GM19035 (cell line): ENCODE results near the gene TFAP2B.

Experiments used
- ATAC-seq: cut with Tn5 transposase; IDR thresholded peaks from one replicate; pipeline ENCODE4 v1.9.1; 2021; ENCODE audit not compliant: unreplicated experiment

The TFAP2B gene

DNA sequence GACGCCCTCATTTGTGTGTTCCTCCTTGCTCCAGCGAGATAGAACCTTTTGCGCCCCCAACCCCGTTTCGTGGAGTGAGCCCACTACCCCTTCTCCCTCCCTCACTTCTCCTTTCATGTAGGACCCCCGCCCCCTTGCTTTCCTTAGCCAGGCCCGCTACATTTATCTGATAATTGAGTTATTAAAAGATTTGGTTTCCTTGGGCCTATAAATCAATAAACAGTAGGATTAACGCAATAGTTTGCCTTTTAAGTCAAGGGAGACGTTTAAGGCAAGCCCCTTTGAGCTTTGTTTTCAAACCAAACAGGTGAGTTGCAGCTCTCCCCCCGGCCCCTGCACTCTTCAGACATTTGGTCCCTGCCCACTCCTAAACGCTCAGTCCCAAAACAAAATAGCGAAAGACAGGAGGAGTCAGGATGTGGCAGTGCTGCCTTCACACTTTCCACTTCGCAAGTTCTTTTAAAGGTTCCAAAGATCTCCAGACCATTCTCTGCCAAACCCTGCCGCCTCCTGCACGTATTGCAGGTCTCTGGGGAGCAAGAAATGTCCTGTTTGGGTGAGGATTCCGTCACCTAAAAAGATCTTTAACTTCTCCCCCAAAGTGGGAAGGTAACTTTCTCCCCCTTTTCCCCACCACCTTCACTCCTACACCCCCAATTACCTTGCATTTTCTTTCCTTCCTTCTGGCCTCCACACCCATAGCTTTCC is 27.6 kb downstream of the TFAP2B start:
- ATAC-seq: no peak

DNA sequence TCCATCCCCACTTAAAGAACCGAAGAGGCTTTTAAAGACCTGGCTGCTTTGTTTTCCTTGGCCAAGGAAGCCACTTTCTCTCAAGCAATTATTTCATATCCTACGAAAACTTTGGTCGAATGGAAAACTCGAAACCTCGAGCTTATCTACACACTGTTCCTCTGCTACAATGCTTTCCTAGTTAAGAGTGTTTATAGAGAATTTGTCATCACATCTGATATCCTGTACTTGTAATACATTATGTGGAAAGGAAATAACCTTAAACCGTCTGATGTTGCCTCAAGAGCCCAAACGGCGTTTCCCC is 28.1 kb downstream of the TFAP2B start:
- ATAC-seq: no peak

DNA sequence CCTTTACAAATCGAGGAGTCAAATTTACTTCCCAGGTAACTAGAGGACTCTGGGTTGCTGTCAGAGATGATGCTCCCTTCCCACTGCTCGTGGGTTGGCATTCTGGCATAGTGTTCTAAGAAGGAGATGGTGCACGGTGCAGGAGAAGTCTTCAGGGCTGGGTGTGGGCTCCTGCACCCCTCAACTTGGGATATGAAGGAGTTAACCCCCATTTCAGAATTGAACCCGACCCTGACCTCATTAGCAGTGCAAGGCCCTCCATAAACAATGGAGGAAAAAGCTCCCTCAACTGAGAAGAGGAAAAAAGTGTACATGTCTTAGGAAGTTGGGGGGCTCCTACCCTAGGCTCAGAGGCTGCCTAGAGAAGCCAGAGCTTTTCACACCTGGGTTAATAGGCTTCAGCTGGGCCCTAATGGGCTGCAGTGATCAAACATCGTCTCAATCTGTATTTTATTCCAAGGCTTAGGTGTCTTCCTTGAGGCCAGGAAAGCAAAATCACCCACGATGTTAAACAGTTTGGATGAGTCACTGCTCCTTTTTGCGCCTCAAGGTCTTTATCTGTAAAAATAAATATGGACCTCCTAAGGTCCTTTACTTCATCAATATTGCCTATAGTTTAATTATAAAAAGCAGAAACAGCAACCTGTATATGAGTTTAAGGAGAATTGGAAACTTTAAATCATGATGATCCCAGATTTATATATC is 29.4 kb downstream of the TFAP2B start:
- ATAC-seq: no peak

DNA sequence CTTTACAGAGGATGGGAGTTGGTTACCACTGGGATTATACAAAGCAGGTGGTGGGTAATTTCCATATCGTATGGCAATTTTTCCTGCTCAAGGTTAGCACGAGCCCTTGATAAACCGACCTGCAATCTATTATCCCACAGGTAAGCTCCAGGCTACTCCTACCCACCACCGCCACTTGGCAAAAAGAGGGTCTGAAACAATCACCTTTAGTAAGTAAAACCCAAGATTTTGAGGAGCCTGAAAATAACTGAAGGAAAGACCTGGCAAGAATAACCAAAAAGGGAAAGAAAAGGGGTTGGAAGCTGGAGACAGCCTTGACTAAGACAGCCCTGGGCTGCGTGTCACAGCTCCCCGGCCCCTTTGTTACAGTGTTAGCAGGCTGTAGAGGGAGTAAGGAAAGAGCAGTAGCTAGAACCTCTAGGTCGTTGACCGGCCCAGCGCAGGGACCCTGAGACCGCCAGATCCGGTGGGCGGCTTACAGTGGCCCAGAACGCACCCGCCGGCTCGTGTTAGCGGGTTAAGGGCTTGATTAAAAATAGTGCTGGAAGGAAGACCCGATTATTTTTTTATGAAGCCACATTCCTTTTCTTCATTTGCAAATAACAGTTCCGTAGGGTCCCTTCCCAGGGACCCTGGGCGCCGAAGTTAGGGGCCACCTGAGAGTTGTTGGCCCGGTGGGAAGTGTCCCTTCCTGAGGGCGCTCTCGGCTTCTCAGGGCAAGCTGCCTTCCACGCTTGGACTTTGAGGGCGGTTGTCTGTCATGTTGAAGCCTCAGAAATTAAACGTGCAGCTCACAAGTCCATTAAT is 30.5 kb downstream of the TFAP2B start:
- no peak for ATAC-seq

DNA sequence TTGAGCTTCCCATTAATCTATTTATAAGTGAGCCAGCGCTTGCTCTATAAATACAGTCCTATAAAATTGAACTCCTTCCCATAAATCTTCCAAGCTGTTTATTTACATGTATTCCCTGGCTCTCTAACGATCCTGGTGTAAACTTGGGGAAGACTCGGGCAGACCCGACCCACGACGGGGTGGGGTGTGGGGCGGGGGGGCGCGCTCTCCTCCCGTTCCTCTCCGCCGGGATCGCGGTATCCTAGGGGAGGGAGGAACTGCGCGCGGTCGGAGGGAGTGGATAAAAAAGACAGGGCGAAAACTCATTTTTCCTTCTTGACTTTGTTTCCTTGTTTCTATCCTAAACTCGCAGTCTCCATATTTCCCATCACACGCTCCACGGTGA is 31.1 kb downstream of the TFAP2B start:
- no peak for ATAC-seq

DNA sequence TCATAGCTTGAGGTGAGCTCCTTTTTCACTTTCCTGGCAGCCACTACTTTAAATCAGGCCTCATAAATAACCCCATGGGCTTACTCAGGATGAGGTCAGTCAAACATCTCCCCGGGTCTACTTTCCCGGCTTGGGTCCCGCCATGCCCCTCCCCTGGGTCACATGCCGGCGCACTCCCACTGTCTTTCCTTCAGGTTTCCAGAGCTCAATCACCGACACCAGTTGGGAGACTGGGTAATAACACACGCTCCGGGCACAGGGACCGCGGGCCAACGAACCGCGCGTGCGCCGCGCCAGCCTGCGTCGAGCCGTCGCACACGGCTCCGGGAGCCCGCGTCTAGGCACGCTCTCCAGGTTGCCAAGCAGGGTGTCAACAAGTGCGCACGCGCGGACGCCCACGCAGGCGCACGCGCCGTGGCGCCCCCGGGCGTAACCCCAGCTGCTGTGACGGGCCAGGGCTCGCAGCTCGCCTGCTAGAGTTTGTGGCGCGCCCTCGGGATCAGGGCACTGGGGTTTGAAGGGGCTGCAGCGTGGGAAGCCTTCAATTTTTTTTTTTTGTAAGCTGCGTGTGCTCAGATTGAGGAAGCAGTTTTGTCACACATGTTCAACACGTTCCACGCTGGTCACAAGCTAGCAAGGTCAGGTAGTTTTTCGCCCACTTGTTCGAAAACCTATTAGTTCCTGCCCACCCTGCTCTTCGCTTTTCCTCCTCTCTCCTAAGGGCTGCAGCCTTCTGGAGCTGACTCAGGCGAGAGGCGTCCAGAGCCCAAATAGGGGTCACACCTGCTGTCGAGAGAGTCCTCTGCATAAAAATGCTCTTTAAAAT is 31.8 kb downstream of the TFAP2B start:
- ATAC-seq: no peak

DNA sequence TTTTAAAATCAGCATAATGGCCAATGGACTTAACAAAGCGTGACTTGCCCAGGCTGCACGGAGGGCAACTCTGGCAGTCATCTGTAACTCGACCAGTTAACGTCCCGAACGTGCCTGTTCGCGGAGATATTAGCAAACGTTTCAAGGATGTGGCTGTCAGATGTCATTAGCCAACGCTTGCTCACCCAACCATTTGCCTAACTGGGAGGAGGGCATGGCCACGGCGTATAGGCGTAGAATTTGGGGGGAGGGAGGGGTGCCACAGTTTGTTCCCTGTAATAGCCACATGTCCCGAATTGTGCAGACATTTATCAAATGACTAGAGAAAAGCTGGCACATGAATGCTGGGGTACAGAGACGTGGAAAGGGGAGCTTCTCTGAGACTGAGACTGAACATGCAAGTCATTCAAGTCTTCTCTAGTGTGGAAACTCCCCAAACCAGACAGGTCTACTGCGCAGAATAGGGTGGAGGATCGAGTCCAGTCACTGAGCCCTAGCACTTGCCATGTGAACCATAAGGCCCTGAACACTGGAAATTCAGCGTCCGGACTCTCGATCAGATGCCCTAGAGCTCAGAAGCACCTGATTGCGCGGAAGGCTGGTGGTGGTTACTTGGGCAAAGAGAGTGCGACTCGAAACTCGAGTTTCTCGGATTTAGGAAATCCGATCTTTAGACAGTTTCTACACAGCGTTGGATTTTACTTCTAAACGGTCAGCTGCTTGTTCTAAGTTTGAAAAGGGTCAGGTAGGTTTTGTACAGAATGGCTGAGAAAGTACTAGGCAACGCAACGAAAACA is 32.6 kb downstream of the TFAP2B start:
- ATAC-seq: no peak

DNA sequence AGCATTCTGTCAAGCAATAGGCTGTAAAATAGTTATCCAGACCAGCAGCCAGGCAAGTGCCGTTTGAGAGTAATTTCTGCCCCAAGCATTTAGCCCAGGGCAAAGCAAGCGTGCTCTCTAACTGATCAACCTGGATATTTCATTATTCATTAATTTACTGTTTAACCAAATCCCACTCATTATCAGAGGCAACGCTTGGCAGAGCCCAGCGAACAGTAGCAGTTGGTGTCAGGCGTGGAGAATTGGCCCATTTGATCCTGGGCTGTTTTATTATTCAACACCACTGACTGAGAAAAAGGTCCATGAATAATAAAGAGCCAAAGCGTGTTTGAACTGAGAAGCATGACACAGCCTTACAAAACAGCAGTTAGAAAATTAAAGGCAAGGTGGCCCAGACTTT is 35.3 kb downstream of the TFAP2B start:
- no peak for ATAC-seq

DNA sequence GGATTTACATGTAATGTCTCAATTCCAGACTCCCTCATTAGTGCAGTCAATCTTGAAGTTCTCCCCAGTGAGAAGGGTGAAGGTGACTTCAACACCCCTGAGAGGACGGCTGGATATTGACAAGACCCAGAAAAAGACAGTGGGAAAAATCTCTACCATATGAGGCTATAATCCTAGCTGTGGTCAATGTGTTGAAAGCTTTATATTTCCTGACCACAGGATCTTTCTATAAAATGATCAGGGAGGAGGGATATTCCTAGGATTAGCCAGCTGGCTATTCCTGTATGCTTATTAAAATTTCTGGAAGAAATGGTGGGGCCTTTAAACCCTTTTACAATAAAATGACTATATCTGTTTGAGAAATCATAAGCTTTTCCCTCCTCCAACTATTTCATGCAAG is 43.0 kb downstream of the TFAP2B start:
- no peak for ATAC-seq

DNA sequence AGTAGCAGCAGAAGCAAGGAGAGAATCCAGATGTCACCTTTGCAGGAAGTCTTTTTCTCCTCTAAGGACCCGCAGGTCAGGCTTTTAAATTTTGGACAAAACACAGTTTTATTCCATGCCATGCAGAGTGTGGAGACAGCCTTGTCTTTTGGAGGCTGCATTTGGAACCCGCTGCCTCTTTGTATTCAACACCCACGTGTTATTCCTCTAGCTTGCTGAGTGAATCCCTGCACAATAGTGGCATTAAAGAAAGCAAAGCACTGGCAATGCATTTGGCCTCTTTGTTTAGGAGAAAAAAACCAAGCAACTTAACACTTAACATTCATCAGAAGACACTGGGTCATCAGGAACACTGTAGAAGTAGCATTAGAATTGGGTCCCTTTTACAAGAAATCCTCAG is 43.5 kb downstream of the TFAP2B start:
- no peak for ATAC-seq

DNA sequence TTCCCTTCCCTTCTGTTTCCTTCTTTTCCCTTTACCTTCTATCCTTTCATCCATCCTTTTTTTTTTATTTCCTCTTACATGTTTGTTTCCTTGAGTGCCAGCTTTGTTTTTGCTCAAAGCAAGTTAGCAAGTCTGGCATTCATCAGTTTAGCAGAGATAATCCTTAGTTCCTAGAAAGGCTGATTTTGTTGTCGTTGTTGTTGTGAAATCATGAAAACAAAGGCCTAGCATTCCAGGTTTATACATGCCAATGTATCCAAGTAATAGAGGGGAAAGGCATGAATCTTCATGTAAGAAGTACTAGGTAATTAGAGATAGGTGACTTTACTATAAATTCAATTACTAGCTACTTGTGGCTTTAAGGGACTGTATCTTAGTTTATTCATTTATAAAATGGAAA is 45.9 kb downstream of the TFAP2B start:
- ATAC-seq: no peak

DNA sequence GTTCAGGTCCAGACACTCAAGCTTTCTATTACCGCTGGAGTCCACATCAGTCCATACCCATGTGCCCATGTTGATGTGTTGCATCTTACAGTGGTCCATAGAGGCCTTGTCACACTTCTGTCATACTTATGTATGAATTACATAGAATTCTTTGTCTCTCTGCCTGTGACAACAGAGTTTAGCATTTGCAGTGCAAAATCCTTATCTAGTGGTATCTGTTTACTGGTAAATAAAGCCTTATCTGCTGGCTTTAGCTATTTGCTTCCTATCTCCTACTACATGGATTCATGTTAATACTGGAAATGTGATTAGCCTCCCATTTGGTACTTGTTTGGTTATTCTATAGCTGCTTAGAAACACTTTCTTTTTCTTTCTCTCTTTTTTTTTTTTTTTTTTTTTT is 49.8 kb downstream of the TFAP2B start:
- no peak for ATAC-seq

DNA sequence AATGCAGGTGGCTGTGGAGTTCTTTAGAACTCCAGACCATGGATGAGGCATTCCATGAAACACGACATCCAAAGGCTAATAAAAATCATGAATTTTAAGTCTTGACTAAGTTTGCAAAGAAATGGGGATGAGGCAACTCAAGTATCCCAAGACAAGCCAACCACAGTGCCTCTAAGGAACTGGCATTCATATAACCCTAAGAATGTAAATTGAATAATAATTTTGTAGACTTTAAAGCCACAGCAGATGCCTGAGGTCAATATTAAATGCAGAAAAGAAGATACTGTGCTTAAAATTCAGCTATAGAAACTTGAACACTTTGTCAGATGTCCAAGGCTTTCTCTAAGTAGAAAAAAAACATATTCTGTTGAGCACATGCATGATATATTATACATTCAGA is 54.5 kb downstream of the TFAP2B start:
- ATAC-seq: no peak

DNA sequence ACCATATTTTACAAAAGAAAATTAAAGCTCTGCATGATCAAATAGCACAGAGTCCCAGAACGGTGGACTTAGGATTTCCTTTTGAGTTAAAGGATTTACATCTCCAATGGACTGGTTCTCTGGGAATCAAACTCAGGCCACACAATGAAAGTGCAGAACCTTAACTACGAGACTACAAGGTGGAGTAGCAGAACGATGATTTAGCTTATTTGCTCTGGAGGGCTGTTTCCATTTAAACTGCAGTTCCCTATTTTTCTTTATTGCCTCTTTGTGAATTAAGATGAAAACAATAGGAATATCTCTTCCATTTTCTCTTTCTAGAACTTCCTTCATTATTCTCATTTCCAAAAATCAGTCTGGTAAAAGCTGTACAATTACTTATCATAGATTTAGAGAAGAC is 65.7 kb downstream of the TFAP2B start:
- ATAC-seq: no peak

DNA sequence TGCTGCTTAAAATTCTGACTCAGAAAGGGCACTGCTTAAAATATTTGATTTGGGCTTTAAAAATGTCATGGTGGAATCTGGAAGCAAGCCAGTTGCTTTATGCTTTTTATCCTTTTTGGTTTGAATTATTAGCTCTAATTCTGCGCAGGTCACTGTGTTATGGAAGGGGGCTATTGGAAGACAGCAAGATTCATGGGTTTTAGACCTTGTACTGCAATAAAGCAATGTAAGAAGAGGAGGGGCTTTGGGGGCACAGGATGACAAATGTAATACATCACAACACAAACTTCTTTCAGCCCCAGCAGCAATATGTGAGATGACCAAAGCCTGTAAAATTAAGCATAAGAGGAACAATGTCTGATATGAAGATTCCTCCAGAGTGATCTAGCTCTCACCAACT is 68.4 kb downstream of the TFAP2B start:
- no peak for ATAC-seq

DNA sequence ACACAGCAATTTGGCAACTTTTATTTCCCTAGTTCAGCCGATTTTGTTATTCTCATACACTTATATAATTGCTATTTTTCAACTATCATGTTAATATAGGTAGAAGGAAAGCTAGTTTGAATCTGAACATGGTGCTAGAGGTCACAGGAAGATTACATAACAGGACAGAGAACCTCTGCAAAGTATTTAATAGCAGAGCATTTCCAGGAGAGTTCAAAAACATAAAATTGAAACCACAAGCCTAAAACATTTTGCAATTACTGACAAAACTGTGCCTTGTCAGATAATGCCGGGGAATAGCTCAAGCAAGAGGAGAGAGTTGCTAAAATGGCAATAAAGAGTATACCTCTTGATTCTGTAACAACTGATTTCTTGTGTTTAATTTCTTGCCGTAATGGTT is 70.8 kb downstream of the TFAP2B start:
- no peak for ATAC-seq

DNA sequence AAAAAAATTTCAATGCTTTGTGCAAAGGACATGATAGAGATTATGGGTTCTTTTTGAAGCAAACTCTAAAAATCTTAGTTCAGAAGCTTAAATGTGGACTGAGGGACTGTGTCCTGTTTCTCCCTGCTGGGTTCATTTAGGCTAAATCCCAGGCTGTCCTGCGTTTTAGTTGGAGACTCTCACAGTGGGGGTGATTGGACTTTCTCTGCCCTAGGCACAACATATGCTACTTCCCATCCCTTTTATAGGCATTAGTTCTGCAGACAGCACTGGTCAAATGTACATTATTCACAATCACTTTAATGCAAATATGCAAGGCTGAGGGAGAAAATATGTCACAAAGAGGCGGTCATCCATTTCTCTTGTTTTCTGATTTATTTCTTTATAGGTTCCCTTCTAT is 71.3 kb downstream of the TFAP2B start:
- no peak for ATAC-seq

DNA sequence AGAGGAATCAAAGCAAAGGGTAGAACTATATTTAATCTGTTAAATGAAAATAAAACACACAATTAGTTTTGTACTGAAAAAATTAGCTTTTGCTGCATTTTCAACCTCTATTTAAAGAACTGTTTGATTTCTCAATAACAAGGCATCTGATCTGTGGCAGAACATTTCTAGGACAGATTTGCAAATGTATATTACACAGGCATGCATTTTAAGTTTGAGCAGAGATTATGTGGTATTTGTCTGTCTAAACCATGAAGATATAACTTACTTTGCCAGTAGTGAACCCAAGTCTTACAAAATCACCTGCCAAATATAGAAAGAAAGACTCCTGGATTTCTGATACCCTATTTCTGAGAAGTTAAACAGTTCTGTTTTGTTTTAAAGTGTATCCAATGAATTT is 71.9 kb downstream of the TFAP2B start:
- no peak for ATAC-seq

DNA sequence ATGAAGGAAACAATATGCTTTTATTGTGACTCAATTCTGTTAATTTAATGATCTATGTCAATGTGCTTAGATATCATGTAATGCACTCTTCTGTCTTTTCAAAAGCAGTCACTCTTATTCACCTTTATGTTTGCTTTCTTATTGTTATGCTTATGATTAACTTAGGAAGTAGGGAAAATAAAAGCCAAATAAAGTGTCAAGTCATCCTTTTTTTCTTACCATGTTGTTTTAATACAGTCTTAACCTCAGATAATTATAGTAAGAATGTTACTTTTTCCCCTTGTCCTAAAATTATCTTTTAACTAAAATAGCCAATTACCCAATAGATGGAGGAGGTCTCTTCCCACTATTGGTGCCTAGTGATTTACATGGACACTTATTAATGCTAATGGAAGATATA is 72.6 kb downstream of the TFAP2B start:
- no peak for ATAC-seq
